Measurements from ENCODE around the gene SLC6A5. TPM values are rescaled to one million over a fixed set of nuclear protein-coding genes. Genes with fewer than 3 reads are reported as not detected.
A peak's percentile ranks its signal among the peaks of the same experiment; 100 is the strongest.
"Not testable (repeated sequence)": the region's sequence is repeated elsewhere in the genome, so short reads cannot be mapped to it uniquely, and the experiment has no call there.

SLC6A5 gene
- total RNA-seq (2014; rRNA removed; shearing (Covaris generic)) = not detected in 2 replicates

DNA sequence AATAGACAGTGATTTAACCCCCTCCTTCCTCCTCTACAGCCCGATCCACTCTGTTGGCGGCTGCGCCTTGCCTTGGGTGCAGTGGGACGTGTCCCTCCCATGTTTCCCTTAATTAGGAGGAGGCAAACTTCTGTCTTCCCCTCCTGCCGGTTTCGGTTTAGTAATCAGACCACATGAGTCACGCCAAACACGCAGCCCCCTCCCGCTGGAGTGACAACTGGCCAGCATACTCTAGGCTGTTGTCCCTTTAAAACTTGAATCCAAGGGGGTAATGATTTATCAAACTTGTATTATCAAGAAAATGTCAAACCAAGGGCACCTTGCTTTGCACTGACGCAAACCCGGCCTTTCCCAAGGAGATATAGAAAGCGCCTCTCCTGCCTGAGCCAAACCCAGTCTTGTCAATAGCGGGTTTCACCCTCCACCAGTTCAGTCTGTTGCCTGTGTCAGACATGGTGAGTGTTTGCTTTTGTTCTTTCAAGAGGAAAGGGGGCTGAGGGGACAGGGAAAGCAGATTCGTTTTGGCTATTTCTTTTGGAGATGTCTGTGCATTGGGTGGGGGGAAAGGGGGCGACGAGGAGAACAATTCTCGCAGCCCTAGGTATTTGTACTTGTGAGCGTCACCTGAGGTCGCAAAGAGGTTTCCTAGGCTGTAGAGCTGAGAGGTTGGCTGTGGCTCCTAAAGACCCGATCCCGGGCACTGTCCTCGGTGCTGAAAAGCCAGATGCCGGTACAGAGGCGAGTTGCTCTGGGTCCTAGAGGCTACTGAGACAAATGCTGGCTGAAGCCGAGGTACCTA is at the start of gene SLC6A5:
SLC6A5 (plus strand) TSS at position 388 of the 799 bp plus-strand sequence; CDS start at position 453, 65 bp downstream.
- DNase-seq (ENCODE audit: low read depth) = peak; percentile 67

DNA sequence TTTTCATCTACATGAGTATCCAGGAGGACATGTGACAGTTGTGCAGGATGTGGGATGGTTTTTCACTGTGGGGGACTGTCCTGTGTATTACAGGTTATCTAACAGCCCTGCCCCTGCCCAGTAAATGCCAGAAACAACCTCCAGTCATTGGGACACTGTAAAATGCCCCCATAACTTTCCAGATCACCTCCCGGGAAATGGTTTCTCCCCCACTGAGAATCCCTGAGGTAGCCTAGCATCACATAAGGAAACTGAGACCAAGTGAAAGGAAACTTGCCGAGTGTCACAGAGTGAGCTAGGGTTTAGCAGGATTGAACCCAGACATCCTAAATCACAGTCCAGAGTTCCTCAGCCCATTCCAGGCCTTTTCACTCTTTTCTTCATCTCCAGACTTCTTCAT is 48.3 kb upstream of the SLC6A5 start:
- DNase-seq (ENCODE audit: low read depth) = no peak

GRCh38 chr11:20555783-20556182 is 43.6 kb upstream of the SLC6A5 start:
- no peak for DNase-seq (ENCODE audit: low read depth)

DNA sequence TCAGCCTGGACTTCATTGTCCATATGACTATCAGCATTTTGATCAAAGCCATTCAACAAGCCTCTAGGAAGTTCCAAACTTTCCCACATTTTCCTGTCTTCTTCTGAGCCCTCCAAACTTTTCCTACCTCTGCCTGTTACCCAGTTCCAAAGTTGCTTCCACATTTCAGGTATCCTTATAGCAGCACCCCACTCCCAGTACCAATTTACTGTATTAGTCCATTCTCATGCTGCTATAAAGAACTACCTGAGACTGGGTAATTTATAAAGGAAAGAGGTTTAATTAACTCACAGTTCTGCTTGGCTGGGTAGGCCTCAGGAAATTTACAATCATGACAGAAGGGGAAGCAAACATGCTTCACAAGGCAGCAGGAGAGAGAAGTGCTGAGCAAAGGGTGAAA is 43.0 kb upstream of the SLC6A5 start:
- DNase-seq (ENCODE audit: low read depth) = not testable (repeated sequence)

- DNase-seq (ENCODE audit: low read depth) = no peak
Observed at GRCh38 chr11:20558741-20559140, 40.7 kb upstream of the SLC6A5 start.

DNA sequence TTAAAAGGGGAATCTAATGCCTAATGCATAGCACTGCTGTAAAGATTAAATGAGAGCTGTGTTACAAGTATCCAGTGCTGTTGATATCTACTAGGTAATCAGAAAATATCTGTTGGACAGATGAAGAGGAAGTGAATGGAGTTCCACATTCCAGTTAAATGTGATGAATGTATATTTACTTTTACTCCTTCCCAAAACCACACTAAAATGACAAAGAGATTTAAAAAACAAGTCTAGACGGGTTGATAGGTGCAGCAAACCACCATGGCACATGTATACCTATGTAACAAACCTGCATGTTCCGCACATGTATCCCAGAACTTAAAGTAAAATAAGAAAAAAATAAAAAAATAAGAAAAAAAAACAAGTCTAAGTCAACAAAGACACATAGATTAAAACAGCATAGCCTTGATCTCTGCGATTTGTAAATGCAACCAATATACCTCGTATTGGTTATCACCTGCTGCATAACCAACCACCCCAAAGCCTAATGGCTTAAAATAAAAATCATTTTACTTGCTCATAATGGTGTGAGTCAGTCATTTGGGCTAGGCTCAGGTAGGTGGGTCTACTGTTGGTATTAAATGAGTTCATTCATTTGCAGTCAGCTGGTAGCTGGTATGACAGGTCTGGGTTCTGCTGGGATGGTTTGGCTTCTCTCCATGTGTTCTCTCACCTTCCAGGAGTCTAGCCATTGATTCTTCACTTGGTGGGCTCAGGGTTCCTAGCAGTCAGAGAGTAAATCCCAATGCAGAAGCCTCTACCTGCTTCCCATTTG is 39.7 kb upstream of the SLC6A5 start:
- no peak for DNase-seq (ENCODE audit: low read depth)

DNA sequence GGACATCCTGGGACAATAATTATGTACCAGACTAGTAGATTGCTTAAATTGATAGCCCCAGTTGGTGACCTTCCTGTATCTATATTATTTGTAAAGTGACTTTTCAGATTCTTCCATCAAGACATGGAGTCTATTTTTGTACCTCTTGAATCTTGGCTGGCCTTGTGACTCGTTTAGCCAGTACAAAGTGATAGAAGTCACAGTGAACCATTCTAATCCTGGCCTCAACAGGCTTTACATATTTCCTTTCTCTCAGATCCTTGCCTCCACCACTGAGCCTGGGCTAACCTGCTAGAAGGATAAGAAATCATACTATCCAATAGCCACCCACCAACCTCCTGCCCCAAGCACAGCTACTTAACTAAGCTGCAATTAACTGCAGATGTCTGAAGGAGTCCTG is 37.5 kb upstream of the SLC6A5 start:
- DNase-seq (ENCODE audit: low read depth) = no peak

DNA sequence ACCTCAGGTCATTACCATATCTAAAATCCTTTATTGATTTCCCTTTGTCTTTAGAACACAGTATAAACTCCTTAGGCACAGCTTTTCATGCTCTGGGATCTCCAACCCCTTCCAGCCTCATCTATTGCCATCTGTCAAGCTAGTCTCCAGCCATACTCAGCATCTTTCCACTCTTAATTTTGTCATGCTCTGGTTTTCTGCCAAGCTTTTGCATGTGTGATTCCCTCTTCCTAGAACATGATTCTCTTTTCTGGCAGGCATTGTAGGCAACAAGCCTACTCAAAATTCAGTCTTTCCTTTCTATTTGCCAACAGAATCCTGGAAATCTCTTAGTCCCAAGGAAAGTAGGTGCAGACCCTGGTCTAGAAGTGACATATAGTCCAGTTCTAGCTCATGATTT is 35.5 kb upstream of the SLC6A5 start:
- DNase-seq (ENCODE audit: low read depth) = no peak

DNA sequence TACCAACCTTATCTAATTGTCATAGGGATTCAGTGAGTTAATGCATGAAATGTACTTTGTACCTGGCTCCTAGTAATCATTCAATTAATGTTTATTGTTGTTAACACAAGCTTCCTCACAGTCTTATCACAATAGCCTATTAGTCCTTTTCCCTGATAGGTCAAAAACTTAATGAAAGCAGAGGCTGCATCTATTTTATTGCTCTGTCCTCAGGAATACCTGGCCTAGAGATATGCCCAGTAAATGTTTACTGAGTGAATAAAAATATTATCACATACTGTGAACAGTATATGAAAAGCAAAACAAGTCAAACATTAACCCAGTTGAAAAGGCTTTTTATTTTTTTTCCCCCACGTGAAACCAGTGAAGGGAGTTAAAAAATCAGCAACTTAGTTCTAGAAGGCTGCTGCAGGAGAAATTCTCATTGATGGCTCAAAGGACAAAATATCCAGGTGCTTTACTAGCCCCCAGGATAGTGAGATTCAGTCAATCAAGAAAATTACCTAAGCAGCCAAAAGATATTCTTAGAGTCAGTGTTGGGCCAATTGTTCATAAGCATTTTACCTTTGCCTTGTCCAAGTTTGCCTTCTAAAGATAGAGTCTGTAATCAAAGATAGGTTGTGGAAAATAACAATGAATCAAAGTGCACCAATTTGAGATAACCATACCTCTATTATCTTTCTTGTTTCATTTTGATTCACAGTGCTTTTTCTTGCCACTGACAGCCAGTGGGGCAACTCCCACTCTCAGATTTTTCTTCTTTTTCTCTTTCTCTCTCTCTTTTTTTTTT is 34.4 kb upstream of the SLC6A5 start:
- DNase-seq (ENCODE audit: low read depth) = no peak

- DNase-seq (ENCODE audit: low read depth) = not testable (repeated sequence)
Observed at GRCh38 chr11:20566115-20566514, 33.3 kb upstream of the SLC6A5 start.

DNA sequence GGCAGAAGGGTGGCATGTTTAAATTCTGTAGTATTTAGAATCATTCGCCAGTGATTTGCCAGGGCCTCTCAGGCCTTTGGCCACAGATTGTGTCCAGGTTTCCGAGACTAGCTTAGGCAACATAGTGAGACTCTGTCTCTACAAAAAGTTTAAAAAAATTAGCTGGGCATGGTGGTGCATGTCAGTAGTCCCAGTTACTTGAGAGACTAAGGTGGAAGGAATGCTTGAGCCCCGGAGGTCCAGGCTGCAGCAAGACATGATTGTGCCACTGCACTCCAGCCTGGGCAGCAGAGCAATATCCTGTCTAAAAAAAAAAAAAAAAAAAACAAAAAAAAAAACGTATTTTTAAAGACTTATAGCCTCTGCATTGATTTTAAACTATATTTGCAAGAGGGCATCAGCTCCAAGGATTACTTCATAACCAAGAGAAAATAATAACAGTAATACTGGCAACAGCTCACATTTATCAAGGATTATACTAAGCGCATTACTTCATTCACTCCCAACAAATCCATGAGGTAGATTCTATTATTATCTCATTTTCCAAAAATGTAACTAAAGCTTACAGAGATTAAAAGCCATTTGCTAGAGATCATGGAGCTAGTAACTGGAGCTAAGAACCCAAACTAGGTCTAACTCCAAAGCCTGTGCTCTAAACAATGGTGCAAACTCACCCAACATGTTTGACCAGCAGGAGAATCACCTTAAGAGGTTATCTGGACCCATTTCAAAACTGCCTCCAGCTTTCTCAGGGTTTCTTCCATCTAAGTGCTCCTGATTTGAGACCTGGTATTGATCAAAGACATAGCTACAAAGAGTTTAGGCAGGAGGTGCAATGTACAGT is 32.6 kb upstream of the SLC6A5 start:
- DNase-seq (ENCODE audit: low read depth) = no peak

GRCh38 chr11:20579725-20580124 is 19.7 kb upstream of the SLC6A5 start:
- not testable (repeated sequence) for DNase-seq (ENCODE audit: low read depth)

DNA sequence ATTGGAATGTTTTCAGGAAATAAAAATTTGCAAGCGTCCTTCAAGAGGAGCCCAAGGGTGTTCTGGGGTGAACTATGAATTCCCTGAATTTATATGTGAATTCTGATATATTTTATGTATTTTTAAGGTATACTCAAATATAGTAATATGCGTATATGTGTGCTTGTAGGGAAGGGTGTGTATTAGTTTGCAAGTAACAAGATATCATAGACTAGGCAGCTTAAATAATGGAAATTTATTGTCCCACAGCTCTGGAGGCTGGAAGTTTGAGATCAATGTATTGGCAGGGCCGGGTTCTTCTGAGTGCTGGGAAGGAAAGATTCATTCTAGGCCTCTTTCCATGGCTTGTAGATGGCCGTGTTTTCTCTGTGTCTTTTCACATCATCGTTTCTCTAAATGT is 16.2 kb upstream of the SLC6A5 start:
- no peak for DNase-seq (ENCODE audit: low read depth)

DNA sequence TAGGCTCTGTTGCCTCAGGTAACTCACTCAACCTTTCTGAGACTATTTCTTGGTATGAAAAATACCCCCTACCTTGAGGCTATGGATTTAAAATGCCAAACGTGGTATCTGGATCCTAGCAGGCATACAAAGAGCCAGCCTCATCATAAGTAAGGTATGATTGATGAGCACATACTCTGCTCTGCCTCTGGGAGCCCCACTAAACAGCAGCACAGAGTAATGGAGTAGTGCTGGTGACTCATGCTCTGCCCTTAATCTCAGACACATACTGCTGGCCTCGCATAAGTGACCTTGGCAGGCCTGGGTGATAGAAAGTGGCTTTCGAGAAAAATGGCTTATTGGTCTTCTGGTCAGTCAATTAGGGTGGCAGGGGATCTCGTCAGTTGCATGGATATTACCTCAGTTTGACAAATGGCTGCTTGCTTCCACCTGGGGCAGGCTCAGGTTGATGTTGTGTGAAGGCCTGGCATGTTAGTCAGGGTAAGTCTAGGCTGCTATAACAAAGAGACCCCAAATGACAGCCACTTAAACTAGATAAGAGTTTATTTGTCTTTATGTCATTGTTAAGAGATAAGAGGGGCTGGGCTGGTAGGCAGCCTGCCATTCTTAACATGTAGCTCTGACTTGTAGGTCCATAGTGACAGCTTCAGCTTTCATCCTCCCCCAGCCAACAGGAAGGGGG is 15.2 kb upstream of the SLC6A5 start:
- DNase-seq (ENCODE audit: low read depth) = peak; percentile 18

- DNase-seq (ENCODE audit: low read depth) = no peak
Observed at GRCh38 chr11:20589796-20590195, 9.6 kb upstream of the SLC6A5 start.

GRCh38 chr11:20590381-20590780 is 9.0 kb upstream of the SLC6A5 start:
- no peak for DNase-seq (ENCODE audit: low read depth)

DNA sequence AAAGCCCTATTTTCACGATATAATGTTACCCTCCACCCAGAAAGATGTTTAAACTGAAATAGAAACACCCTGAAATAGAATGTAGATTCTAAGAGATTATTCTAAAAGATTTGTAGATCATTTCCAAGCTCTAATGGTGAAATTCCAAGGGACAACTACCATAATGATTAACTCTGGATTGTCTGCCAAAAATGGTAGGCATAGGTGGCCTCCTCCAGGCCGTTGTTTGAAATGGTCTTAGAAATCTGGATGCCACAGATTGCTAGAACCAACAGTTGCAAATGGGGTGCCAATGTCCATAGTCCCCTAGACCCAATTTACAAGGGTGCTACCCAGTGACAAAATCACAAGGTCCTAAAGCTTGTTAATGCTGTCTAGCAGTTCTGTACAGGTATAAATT is 6.7 kb upstream of the SLC6A5 start:
- DNase-seq (ENCODE audit: low read depth) = no peak

GRCh38 chr11:20594274-20595061 is 4.9 kb upstream of the SLC6A5 start:
- DNase-seq (ENCODE audit: low read depth) = no peak

DNA sequence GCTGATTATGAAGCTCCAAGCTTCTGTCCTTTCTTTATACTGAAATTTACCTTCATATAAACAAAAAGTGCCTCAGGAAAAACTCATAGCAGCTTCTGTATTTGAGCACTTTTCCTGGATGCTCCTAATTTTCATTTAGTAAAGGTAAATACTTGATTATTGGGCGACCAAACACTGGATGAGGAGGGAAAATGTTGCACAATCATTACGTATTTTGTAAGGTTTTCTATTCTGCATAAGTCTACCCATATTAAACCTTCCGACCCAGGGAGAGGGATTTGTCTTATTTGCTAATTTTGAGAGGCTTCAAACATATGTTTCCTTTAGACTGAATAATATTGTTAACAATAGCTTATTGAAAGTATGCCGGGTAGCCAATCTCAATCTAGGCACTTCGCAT is 4.3 kb upstream of the SLC6A5 start:
- no peak for DNase-seq (ENCODE audit: low read depth)
